Kidney (tissue), 14 donors: ENCODE measurements around the gene OR56A3. TPM values are rescaled to one million over a fixed set of nuclear protein-coding genes. Genes with fewer than 3 reads are reported as not detected.

Experiments used
- DNase-seq, 5 donors: peaks; one replicate each; pipeline ENCODE4 v3.0.0-alpha.2; 2013 to 2020
- FAIRE-seq: peaks from 2 replicates; lab custom pipeline; 2012; peaks lifted over from hg19 to GRCh38; lab: Jason Lieb, UNC
- H3K27ac ChIP-seq, 2 donors: one replicate each; pipeline ENCODE4 v1.7.0; 2013; ENCODE audit warnings: low read depth in 2 of 2, low read length in 2 of 2, inconsistent platforms in 1 of 2
- H3K27me3 ChIP-seq: one replicate; pipeline ENCODE4 v1.7.1; 2013; ENCODE audit warnings: low read length, inconsistent platforms; ENCODE audit not compliant: control insufficient read depth, insufficient read depth
- H3K36me3 ChIP-seq, 3 donors: one replicate each; pipeline versions ENCODE4 v1.7.0 to v1.7.1; 2013; ENCODE audit warnings: low read length in 3 of 3, control low read depth in 1 of 3, inconsistent platforms in 1 of 3; ENCODE audit not compliant: insufficient read depth in 3 of 3, control insufficient read depth in 2 of 3
- H3K4me1 ChIP-seq, 3 donors: one replicate each; pipeline versions ENCODE4 v1.7.0 to v1.7.1; 2013; ENCODE audit warnings: low read length in 3 of 3, inconsistent platforms in 1 of 3, low read depth in 1 of 3; ENCODE audit not compliant: control insufficient read depth in 2 of 3, insufficient read depth in 2 of 3
- H3K4me3 ChIP-seq, 3 donors: one replicate each; pipeline versions ENCODE4 v1.7.0 to v1.8.1; 2013; ENCODE audit warnings: low read length in 3 of 3, control low read depth in 1 of 3, inconsistent platforms in 1 of 3
- H3K9ac ChIP-seq, 3 donors: one replicate each; pipeline versions ENCODE4 v1.7.0 to v1.7.1; 2013; ENCODE audit warnings: low read length in 3 of 3, control low read depth in 1 of 3, inconsistent platforms in 1 of 3
- H3K9me3 ChIP-seq, 3 donors: one replicate each; pipeline versions ENCODE4 v1.7.0 to v1.7.1; 2013; ENCODE audit warnings: low read length in 3 of 3, control low read depth in 1 of 3, inconsistent platforms in 1 of 3; ENCODE audit not compliant: control insufficient read depth in 2 of 3, insufficient read depth in 1 of 3
- intact Hi-C: fragments of 100-400 bp; cut with DNase I; formaldehyde crosslinking; loops from one replicate; pipeline ENCODE4 v1.11.1; 2022
- polyA plus RNA-seq: library from polyadenylated mRNA; stranded (reverse); fragments of 350-450 nt; fragmentation: Illumina TruSeq; extraction: RNeasy Lipid Tissue Mini Kit (QIAGEN cat#74804); gene quantifications from one replicate; pipeline ENCODE4 v1.2.3, GENCODE V29; 2014; ENCODE audit warnings: low read depth, low replicate concordance; ENCODE audit not compliant: insufficient read depth
- total RNA-seq: library from RNA; stranded (reverse); fragmentation: NEBNext Ultra II Directional; extraction: Animal tissue kit (Norgen Biotek cat#: 25700); gene quantifications from one replicate; pipeline ENCODE4 v1.2.1, GENCODE V29; 2021
- TF ChIP-seq, protein P1 (sequence below): IDR thresholded peaks from 3 replicates; pipeline ENCODE4 v1.5.1; 2012; ENCODE audit warnings: mild to moderate bottlenecking, moderate library complexity, borderline replicate concordance; ENCODE audit not compliant: insufficient read depth; ENCODE audit errors: extremely low read depth
- donor health status: control.
- donor health status: control.
- donor health status: control.
- donor health status: control.
- donor health status: control.
- donor health status: DM: yes; HTN: yes; CAD: no.
- donor health status: Normal renal cell carcinoma (clear cell type).

The OR56A3 gene
- total and polyA plus RNA-seq, 2 donors from 2014 or later: not detected

- DNase-seq: no peak
- Histone ChIP-seq H3K9me3 (peaks cover 0 to 4% (median 0%) of the 10 kb centered on the region in 3 donors), H3K4me3 (no peak overlapping the region), H3K36me3 (no peaks in the 10 kb centered on the region), H3K27ac (no peak overlapping the region), H3K4me1 (no peaks in the 10 kb centered on the region), H3K9ac (no peak overlapping the region), H3K27me3 (no peaks in the 10 kb centered on the region)
- no peak for FAIRE-seq
- TF ChIP-seq, protein P1, sequence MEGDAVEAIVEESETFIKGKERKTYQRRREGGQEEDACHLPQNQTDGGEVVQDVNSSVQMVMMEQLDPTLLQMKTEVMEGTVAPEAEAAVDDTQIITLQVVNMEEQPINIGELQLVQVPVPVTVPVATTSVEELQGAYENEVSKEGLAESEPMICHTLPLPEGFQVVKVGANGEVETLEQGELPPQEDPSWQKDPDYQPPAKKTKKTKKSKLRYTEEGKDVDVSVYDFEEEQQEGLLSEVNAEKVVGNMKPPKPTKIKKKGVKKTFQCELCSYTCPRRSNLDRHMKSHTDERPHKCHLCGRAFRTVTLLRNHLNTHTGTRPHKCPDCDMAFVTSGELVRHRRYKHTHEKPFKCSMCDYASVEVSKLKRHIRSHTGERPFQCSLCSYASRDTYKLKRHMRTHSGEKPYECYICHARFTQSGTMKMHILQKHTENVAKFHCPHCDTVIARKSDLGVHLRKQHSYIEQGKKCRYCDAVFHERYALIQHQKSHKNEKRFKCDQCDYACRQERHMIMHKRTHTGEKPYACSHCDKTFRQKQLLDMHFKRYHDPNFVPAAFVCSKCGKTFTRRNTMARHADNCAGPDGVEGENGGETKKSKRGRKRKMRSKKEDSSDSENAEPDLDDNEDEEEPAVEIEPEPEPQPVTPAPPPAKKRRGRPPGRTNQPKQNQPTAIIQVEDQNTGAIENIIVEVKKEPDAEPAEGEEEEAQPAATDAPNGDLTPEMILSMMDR: no peak
- intact Hi-C loops: no loop called here
These were observed 11.4 kb upstream of the OR56A3 start for GRCh38 chr11:5930614-5931013.

DNA sequence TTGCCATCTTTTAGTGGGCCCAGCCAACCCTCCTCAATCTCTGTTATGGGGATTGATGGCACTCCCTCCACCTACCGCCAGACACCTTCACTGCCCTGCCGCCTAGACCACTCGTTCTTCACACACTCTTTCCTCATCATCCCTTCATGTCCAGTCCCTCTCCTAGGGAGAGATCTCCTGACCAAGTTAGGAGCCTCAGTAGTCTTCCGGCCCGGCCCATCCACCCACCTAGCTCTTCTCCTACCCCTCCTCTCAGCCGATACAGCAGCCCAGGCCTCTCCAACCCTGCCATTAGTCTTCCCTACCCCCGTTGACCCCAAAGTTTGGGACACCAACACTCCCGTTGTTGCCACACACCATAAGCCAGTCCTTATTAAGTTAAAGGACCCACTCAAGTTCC is 11.0 kb upstream of the OR56A3 start:
- no peak overlapping the region for H3K27ac ChIP-seq

DNA sequence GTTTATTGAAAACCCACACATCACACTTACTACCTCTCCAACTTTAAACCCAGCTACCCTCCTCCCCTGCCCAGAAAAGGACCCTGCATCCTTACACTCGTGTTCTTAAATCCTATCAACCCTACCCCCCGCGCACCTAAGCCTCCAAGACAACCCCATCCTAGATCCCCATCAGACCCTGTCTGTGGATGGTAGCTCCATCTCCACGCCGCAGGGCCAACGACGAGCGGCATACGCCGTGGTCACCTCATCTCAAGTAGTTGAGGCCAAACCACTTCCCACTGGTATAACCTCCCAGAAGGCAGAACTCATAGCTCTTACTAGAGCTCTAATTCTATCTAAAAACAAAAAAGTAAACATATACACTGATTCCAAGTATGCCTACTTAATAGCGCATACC is 9.4 kb upstream of the OR56A3 start:
- FAIRE-seq (no peak), DNase-seq (no peak)
- intact Hi-C loops: no loop called here
- H3K9me3 ChIP-seq: no peaks in the 10 kb centered on the region
- H3K27ac ChIP-seq: no peak overlapping the region
- H3K4me1 ChIP-seq: no peaks in the 10 kb centered on the region
- H3K9ac ChIP-seq: no peak overlapping the region
- no peaks in the 10 kb centered on the region for H3K27me3 ChIP-seq
- TF ChIP-seq, protein P1: no peak
- no peak overlapping the region for H3K4me3 ChIP-seq
- no peaks in the 10 kb centered on the region for H3K36me3 ChIP-seq

More for the DNA sequence above, 11.0 kb upstream of the OR56A3 start:
- FAIRE-seq (no peak), DNase-seq (no peak)
- no peak overlapping the region for H3K4me3 ChIP-seq
- TF ChIP-seq, protein P1: no peak
- peaks cover 0 to 4% (median 0%) of the 10 kb centered on the region in 3 donors for H3K9me3 ChIP-seq
- H3K4me1 ChIP-seq: no peaks in the 10 kb centered on the region
- H3K9ac ChIP-seq: no peak overlapping the region
- intact Hi-C loops: no loop called here
- no peaks in the 10 kb centered on the region for H3K36me3 ChIP-seq
- no peaks in the 10 kb centered on the region for H3K27me3 ChIP-seq

DNA sequence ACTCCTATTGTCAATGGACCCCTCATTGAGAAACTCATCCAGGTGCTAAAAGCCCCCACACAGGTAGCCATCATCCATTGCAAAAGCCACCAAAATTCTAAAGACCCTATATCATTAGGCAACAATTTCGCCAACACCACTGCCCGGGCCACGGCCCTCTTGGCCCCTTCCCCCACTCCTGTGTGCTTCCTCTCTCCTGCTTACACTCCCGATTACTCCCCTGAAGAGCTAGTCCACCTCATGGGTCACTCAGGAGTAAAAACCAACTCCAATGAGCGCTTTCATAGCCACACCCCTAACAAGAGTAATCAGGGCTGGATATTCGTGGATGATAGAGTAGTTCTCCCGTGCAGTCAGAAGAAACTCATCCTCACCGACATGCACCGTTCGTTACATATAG is 8.9 kb upstream of the OR56A3 start:
- no peak overlapping the region for H3K4me3 ChIP-seq
- DNase-seq (no peak), FAIRE-seq (no peak)
- no peaks in the 10 kb centered on the region for H3K4me1 ChIP-seq
- H3K9ac ChIP-seq: no peak overlapping the region
- no peaks in the 10 kb centered on the region for H3K36me3 ChIP-seq
- no peak overlapping the region for H3K27ac ChIP-seq
- H3K27me3 ChIP-seq: no peaks in the 10 kb centered on the region
- TF ChIP-seq, protein P1: no peak
- intact Hi-C loops: no loop called here
- H3K9me3 ChIP-seq: no peaks in the 10 kb centered on the region
